Osteoblast (primary cell): ENCODE results near the gene SIRPB1. TPM values are rescaled to one million over a fixed set of nuclear protein-coding genes. Genes with fewer than 3 reads are reported as not detected.
"Not testable (repeated sequence)": the region's sequence is repeated elsewhere in the genome, so short reads cannot be mapped to it uniquely, and the experiment has no call there.

Experiments
- DNase-seq: peaks from one replicate; pipeline ENCODE4 v3.0.0; 2011; ENCODE audit warnings: low spot score, mixed read lengths; ENCODE audit not compliant: insufficient read length; ENCODE audit errors: missing footprints
- H2AFZ ChIP-seq: 2 replicates; pipeline ENCODE4 v1.6.0; 2011; ENCODE audit warnings: mild to moderate bottlenecking, low read length
- H3K27ac ChIP-seq: 2 replicates; pipeline ENCODE4 v1.5.1; 2011; ENCODE audit warnings: mild to moderate bottlenecking, low read depth, low read length, moderate library complexity
- H3K27me3 ChIP-seq: 2 replicates; pipeline ENCODE4 v1.6.0; 2012; ENCODE audit warnings: mild to moderate bottlenecking, control low read depth, inconsistent platforms, low read length, moderate library complexity; ENCODE audit not compliant: insufficient read depth
- H3K36me3 ChIP-seq: 2 replicates; pipeline ENCODE4 v1.5.1; 2011; ENCODE audit warnings: mild to moderate bottlenecking, low read length, control low read depth, moderate library complexity; ENCODE audit not compliant: insufficient read depth
- H3K4me1 ChIP-seq: 2 replicates; pipeline ENCODE4 v1.5.1; 2011; ENCODE audit warnings: mild to moderate bottlenecking, low read length, control low read depth, moderate library complexity; ENCODE audit not compliant: insufficient read depth
- H3K4me2 ChIP-seq: 2 replicates; pipeline ENCODE4 v1.6.0; 2011; ENCODE audit warnings: mild to moderate bottlenecking, low read length; ENCODE audit not compliant: insufficient read depth
- H3K4me3 ChIP-seq: fragments of 200-600 bp; sonication (generic); 3 replicates; pipeline ENCODE4 v1.5.1; 2012; ENCODE audit warnings: mild to moderate bottlenecking, low read length, inconsistent platforms; ENCODE audit not compliant: insufficient read depth
- H3K79me2 ChIP-seq: 2 replicates; pipeline ENCODE4 v1.6.0; 2012; ENCODE audit warnings: mild to moderate bottlenecking, low read length, control low read depth, inconsistent platforms; ENCODE audit not compliant: insufficient read depth
- H3K9me3 ChIP-seq: 2 replicates; pipeline ENCODE4 v1.5.1; 2011; ENCODE audit warnings: low read depth, low read length, control low read depth
- H4K20me1 ChIP-seq: 2 replicates; pipeline ENCODE4 v1.6.0; 2012; ENCODE audit warnings: mild to moderate bottlenecking, low read length, control low read depth; ENCODE audit not compliant: insufficient read depth
- CTCF ChIP-seq: IDR thresholded peaks from 2 replicates; pipeline ENCODE4 v1.5.1; 2011; ENCODE audit warnings: mild to moderate bottlenecking, low read depth, low read length, moderate library complexity; ENCODE audit errors: extremely low read depth
- total RNA-seq: library from RNA; depleted of rRNA; stranded (reverse); fragments of >200 nt; gene quantifications from 2 replicates; pipeline ENCODE4 v1.2.3, GENCODE V29; 2012

SIRPB1 gene
- total RNA-seq, 1 donor: 0.72 TPM

GRCh38 chr20:1646975-1647431 lies 27.2 kb upstream of the SIRPB1 start:
- no peak for DNase-seq
- Histone ChIP-seq H3K27ac (no peak overlapping the region), H3K27me3 (peaks cover 8% of the 10 kb centered on the region), H3K9me3 (no peaks in the 10 kb centered on the region), H4K20me1 (no peaks in the 10 kb centered on the region), H3K4me2 (no peak overlapping the region), H3K4me1 (no peaks in the 10 kb centered on the region), H3K79me2 (no peaks in the 10 kb centered on the region), H3K4me3 (no peak overlapping the region), H2AFZ (no peak overlapping the region), H3K36me3 (no peaks in the 10 kb centered on the region)
- no peak for TF ChIP-seq CTCF

- no peak for TF ChIP-seq CTCF
- DNase-seq: no peak
- Histone ChIP-seq H3K4me3 (no peak overlapping the region), H4K20me1 (no peaks in the 10 kb centered on the region), H3K27me3 (peaks cover 6% of the 10 kb centered on the region), H3K36me3 (no peaks in the 10 kb centered on the region), H2AFZ (no peak overlapping the region), H3K79me2 (no peaks in the 10 kb centered on the region), H3K4me1 (no peaks in the 10 kb centered on the region), H3K27ac (no peak overlapping the region), H3K4me2 (no peak overlapping the region), H3K9me3 (no peaks in the 10 kb centered on the region)
Measured at GRCh38 chr20:1644101-1644962, 24.5 kb upstream of the SIRPB1 start.

GRCh38 chr20:1638643-1639042 lies 18.8 kb upstream of the SIRPB1 start:
- not testable (repeated sequence) for H3K27ac ChIP-seq, H2AFZ ChIP-seq, H3K79me2 ChIP-seq, H3K9me3 ChIP-seq, DNase-seq, H3K4me1 ChIP-seq, H3K36me3 ChIP-seq, H3K27me3 ChIP-seq, H4K20me1 ChIP-seq, H3K4me2 ChIP-seq, H3K4me3 ChIP-seq

- DNase-seq: no peak
- Histone ChIP-seq H2AFZ (no peak overlapping the region), H3K27ac (no peak overlapping the region), H3K9me3 (no peaks in the 10 kb centered on the region), H3K27me3 (no peaks in the 10 kb centered on the region), H3K4me1 (no peaks in the 10 kb centered on the region), H3K79me2 (no peaks in the 10 kb centered on the region), H3K4me3 (no peak overlapping the region), H3K36me3 (no peaks in the 10 kb centered on the region), H4K20me1 (no peaks in the 10 kb centered on the region), H3K4me2 (no peak overlapping the region)
- TF ChIP-seq CTCF: no peak
Measured at GRCh38 chr20:1637755-1638154, 17.9 kb upstream of the SIRPB1 start.
